ENCODE results near the gene PFN3. TPM values are rescaled to one million over a fixed set of nuclear protein-coding genes. Genes with fewer than 3 reads are reported as not detected.
A peak's percentile ranks its signal among the peaks of the same experiment; 100 is the strongest.

The PFN3 gene
- total RNA-seq, 1 donor from 2014 or later: not detected

DNA sequence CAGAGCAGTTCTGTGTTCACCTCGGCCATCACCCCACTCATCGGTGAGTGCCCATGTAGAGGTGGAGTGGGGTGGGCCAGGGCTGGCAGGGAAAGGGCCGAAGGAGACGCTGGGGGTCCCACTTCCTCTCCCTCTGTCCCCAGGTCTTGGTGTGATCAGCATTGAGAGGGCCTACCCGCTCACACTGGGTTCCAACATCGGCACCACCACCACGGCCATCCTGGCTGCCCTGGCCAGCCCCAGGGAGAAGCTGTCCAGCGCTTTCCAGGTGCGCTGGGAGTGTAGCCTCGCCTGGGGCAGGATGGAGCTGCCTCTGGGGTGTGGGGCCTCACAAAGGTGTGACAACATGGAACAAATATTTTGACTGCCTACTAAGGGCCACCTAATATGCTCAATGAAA, 3.7 kb downstream of the PFN3 start:
- ATAC-seq: no peak

GRCh38 chr5:177396078-177396477, 4.4 kb downstream of the PFN3 start:
- ATAC-seq (no peak), DNase-seq (ENCODE audit: low spot score) (no peak)

More for the DNA sequence above, 3.7 kb downstream of the PFN3 start:
- DNase-seq (ENCODE audit: low spot score): no peak

GRCh38 chr5:177393990-177394389, 6.5 kb downstream of the PFN3 start:
- no peak for ATAC-seq
- no peak for DNase-seq (ENCODE audit: low spot score)

- DNase-seq (ENCODE audit: low spot score) (no peak), ATAC-seq (no peak)
Observed at GRCh38 chr5:177393206-177393765, 7.2 kb downstream of the PFN3 start.

GRCh38 chr5:177392765-177393164, 7.7 kb downstream of the PFN3 start:
- DNase-seq (ENCODE audit: low spot score) (no peak), ATAC-seq (no peak)

DNA sequence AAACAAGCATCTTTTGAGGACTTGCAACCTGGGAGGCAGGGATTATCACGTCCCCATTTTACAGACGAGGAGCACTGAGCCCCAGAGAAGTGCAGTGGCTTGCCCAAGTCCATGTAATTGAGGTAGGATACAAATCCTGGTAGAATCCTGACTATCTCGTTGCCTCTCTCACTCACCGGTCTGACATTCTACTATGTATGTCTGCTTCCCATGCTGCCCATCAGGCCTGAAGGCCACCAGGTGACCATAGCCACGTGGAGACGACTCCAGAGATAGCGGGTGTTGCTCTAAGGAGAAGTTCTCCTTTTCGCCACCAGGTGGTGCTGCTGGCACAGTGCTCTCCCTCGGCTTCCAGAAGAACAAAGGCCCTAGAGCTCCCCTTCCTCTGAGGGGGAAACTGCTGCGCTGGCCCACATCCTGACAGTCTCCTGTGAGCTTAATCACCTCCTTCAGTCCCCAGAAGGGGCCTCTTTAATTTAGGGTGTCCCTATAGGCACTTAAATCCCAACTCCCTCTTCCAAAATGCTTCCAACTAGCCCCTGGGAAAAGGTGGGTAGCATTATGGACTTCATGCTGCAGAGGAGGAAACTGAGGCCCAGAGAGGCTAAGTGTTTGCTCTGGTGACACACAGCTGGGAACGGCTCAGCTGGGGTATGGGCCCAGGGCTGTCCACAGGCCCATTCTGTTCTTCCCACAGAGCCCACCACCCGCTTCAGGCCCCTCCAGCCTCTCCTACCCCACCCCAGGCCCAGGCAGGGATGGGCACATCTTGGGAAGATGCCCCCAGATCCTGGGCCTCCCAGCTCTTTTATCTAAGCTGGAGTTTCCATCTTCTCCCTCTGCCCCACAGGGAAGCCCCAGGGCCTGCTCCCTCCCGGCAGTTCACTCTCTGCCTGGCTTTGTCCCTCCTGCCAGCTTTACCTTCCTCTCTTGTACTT, 9.8 kb downstream of the PFN3 start:
- DNase-seq (ENCODE audit: low spot score) (no peak), ATAC-seq (peak; percentile 96)

- peak; percentile 4 for ATAC-seq
- DNase-seq (ENCODE audit: low spot score): no peak
Observed at GRCh38 chr5:177389241-177390169, 11.0 kb downstream of the PFN3 start.

GRCh38 chr5:177388521-177389052, 11.9 kb downstream of the PFN3 start:
- ATAC-seq (no peak), DNase-seq (ENCODE audit: low spot score) (no peak)

GRCh38 chr5:177387405-177387804, 13.1 kb downstream of the PFN3 start:
- DNase-seq (ENCODE audit: low spot score) (no peak), ATAC-seq (no peak)

DNA sequence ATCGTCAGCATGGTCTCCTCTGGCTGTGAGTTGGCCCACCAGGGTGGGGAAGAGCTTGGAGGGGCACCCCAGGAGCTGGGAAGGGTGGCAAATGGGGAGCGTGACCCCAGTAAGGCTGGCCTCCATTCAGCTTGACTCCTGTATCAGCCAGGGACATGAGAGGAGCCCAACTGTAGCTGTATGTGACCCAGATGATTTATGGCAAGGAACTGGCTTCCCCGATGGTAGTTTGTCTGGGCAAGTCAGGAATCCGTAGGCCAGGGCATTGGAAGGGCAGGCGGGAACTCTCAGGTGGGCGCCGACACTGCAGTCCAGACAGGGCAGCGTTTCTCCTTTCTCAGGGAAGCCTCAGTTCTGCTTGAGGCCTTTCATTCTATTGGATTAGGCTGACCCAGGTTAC, 13.9 kb downstream of the PFN3 start:
- DNase-seq (ENCODE audit: low spot score): no peak
- no peak for ATAC-seq

GRCh38 chr5:177385720-177386119, 14.7 kb downstream of the PFN3 start:
- DNase-seq (ENCODE audit: low spot score) (no peak), ATAC-seq (no peak)

GRCh38 chr5:177384134-177384533, 16.3 kb downstream of the PFN3 start, which contains the start of gene SLC34A1:
Gene SLC34A1 (plus strand): TSS chr5:177384434. CDS start chr5:177385742, 1,308 bp downstream.
- no peak for DNase-seq (ENCODE audit: low spot score)
- no peak for ATAC-seq

DNA sequence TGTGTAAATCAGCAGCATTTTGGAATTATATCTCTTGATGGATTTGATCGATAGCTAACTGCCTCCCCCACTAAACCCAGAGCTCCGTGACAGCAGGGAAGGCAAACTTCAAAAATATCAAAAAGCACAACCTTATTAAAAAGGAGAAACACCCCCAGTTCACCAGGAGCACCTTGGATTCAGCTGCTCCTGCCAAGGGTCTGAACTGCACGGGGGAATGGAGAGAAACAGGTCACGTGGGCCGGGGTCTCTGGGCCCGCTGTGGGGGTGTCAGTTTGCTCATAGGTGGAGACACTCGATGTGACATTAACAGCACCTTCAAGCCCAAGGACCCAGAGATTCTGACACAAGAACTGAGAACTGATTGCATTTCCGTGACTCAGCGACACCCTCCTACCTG, 17.3 kb downstream of the PFN3 start:
- DNase-seq (ENCODE audit: low spot score): no peak
- ATAC-seq: no peak

- ATAC-seq (peak; percentile 62), DNase-seq (ENCODE audit: low spot score) (no peak)
Observed at GRCh38 chr5:177382423-177383029, 17.9 kb downstream of the PFN3 start.

DNA sequence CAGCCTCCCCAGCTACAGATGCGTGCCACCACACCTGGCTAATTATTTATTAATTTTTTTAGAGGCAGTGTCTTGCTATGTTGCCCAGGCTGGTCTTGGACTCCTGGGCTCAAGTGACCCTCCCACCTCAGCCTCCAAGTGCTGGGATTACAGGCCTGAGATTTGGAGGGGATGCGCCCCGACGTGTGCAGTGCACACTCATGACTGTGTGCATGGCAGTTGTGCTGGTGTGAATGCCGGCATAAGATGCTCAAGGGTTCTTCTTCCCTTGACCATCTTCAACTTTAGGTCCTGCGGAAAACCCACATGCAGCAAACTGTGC, 19.7 kb downstream of the PFN3 start:
- ATAC-seq (no peak), DNase-seq (ENCODE audit: low spot score) (no peak)

DNA sequence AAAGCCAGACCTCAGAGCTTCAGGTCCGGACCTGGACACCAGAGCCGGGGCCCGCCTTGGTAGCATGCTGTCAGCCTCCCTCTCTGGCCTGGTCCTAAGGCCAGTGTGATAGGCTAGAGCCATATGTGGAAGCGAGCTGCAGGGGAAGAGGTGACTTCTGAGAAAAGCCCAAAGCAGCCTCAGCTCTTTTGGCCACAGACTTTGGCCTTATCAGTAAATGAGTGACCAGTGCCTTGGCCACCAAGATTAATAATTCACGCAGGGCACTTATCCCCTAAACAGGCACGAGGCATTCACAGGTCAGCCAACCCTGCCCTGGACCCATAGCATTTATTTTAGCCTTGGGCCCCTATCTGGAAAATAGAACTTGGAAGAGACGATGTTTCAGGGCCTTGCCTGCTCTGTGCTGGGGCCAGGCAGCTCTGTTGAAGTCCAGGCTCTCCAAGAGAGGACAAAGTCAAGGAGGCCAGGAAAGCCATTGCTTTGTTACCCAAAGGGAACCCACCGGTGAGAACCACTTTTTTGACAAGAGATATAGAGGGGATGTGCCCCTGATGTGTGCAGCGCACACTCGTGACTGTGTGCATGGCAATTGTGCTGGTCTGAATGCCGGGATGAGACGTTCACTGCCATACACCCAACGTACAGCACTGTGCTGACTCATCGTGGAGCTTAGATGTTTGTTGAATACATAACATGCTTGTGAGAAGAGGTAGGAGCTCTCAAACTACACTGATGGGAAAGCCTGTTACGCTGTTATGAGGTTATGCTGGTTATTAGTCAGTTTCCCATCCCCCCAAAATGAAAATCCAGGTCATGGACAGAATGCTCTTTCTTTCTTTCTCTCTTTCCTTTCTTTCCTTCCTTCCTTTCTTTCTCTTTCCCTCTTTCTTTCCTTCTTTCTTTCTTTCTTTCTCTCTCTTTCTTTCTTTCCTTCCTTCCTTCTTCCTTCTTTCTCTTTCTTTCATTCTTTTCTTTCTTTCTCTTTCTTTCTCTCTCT, 21.3 kb downstream of the PFN3 start:
- DNase-seq (ENCODE audit: low spot score) (peak; percentile 91), ATAC-seq (peak; percentile 73)

DNA sequence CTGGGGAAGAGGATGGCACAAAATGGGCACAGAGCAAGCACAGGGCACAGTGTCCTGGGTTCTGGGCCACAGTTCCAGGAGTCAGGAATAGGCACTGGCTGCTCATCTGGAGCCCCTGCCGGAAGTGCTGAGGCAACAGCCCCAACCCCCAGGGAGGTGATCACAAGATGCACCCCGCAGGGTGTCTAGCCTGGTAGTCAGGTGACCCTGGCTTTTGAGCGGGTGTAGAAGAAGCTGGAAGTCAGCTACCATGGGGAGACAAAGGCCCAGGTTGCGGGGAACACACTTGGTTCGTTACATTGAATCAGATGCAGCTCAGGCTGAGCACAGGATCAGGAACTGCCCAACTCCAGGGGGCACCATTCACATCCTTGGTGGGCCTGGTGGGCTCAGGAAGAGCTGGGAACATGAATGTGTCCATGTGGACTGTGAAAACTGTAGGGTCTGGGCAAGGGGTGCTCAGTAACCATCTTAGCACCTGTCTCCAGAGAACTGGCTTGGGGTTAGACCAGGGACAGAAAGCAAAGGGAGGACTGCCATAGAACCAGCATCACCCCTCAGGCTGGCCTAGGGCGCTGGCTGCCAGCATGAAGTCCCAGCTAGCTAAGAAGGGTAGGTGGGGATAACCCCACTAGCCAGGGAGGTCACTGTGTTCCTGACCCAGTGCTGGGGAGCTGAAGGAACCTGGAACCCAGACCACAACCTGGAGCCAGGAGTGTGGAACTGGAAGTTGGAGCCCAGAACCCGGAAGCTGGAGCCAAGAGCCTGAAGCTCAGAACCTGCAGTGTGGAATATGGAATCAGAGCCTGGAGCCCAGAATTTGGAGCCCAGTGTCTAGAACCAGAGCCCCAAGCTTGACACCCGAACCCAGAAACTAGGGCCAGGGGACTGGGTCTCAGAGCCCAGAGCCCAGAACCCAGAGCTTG, 22.3 kb downstream of the PFN3 start:
- ATAC-seq (peak; percentile 43), DNase-seq (ENCODE audit: low spot score) (peak; percentile 67)

DNA sequence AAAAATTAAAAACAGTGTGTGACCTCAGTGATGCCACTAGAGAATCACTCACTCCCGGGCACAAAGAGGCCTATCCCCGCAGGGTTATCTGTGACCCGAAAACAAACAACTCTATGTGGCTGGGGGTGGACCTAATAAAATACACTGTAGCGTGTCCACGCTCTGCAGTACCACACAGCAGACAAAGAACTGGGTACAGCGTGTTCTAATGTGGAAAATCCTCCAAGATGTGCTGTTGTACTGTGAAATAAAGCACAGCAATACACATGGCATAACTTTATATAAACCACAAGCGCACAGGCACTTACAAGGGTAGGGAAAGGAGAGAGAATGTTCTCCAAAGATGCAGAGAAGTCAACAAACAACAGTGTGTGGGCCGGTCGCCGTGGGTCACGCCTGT, 24.4 kb downstream of the PFN3 start:
- ATAC-seq: peak; percentile 2
- DNase-seq (ENCODE audit: low spot score): no peak
